Activated CD8-positive, alpha-beta memory T cell treated with anti-CD3 and anti-CD28 coated beads for 48 hours (primary cell): ENCODE results near the gene CASKIN1.

ENCODE experiments used
- DNase-seq, 3 experiments: peaks; one replicate each; pipeline ENCODE4 v3.0.0-alpha.2; 2020; ENCODE audit warnings: low read depth in 2 of 3, low spot score in 2 of 3

Gene CASKIN1

DNA sequence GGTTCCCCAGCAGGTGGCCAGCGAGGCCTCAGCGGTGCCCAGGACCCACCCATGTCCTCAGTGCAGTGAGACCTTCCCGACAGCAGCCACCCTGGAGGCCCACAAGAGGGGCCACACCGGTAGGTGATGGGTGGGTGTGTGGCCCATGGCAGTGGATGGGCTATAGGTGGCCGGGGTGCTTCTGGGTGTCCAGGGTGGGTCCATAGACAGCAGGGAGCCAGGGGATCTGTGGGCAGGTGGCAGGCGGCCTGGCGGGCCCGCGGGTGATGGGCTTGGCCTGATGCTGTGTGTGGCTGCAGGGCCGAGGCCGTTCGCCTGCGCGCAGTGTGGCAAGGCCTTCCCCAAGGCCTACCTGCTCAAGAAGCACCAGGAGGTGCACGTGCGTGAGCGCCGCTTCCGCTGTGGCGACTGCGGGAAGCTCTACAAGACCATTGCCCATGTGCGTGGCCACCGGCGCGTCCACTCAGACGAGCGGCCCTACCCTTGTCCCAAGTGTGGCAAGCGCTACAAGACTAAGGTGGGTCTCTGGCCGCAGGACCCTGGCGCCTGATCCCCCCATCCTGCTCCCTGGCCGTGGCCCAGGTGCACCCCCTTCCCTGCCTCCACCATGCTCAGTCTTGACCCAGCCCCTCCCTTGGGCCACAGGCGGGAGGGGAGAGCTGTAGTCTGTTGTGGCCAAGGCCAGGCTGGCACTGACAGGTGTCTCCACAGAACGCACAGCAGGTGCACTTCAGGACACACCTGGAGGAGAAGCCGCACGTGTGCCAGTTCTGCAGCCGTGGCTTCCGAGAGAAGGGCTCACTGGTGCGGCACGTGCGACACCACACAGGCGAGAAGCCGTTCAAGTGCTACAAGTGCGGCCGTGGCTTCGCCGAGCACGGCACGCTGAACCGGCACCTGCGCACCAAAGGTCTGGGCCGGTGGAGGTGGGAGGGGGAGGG lies 37.7 kb upstream of the CASKIN1 start:
- DNase-seq, result no peak

DNA sequence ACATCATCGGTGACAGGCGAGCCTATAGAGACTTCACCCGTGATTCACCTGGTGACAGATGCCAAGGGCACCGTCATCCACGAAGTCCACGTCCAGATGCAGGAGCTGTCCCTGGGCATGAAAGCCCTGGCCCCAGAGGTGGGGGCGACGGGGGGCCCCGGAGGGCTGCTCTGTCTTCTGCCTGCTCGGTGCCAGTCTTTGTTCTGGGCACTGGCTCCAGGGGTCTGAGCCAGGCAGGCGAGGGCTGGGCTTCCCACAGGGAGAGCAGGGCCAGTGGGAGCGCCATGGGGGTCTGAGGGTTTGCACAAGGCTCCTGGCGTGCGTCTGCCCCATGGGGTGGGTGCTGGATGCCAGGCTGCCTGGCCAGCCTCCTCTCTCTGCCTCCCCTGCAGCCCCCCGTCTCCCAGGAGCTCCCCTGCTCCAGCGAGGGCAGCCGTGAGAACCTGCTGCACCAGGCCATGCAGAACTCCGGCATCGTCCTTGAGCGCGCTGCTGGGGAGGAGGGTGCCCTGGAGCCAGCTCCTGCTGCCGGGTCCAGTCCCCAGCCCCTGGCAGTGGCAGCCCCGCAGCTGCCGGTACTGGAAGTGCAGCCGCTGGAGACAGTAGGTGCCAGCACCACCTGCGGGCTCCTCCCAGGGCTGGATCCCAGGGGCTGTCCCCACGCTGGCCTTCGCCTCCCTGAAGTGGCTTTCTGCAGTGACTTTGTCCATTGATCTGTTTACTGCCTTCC lies 36.8 kb upstream of the CASKIN1 start:
- DNase-seq, result no peak

DNA sequence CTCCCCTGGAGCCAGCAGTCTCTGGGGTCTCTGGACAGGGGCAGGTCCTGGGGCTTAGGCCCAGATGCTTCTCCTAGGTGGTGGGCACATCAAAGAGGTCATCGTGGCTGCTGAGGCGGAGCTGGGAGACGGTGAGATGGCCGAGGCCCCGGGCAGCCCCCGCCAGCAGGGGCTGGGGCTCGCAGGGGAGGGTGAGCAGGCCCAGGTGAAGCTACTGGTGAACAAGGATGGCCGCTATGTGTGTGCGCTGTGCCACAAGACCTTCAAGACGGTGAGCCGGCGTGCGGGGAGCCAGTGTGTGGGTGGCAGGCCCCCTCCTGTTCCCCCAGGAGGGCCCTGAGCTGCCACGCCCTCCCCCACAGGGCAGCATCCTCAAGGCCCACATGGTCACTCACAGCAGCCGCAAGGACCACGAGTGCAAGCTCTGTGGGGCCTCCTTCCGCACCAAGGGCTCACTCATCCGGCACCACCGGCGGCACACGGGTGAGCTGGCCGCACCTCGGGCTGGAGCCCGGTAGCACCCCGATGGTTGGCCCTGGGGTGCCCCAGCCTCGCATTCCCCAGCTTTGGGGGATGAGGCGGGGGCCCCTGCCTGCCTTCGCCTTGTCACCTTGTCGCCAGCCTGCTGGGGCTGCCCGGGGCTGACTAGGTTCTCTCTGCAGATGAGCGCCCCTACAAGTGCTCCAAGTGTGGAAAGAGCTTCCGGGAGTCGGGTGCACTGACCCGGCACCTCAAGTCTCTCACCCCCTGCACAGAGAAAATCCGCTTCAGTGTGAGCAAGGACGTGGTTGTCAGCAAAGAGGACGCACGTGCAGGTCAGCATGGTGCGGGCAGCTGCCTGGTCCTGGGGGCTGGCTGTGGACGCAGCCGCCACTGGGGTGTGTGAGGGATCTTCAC lies 35.9 kb upstream of the CASKIN1 start:
- no peak for DNase-seq

DNA sequence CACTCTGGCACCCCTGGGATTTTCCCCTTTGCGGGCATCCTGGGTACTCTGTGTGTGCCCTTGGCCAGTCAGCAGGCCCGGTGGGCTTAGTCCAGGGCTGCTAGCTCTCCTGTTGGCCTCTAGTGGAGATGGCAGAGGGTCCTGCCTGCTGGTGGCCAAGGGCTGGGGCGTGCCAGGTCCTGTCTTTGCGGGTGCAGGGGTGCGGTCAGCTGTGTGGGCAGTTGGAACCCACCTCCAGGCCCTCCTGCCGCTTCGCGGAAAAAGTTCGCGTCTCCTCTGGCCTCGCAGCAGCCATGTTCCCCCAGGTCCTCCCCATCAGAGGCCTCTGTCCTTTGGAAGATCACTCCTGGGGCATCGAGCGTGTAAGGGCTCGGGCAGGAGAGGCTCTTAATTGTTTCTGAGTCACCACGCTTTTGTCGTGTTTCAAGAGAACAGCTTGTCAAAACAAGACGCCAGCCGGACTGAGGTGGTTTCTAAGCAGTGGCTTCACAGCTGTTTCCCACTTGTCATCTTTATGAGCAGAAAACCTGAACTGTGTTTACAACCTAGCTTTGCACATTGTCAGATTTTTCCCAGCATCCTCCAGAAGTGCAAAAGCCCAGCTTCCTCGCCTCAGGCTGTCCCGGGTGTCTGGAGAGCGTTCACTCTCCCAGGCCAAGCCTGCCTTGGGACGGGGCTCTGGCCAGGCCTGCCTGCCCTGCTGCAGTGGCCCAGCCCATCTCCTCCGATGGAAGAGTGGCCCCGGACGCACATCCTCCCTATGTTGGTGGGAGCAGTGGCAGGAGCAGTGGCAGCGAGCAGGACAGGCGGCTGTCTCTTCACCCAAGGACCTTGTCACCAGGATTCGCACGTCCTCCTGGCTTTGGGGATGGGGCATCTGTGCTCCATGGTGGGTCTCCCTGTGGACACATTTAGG lies 34.9 kb upstream of the CASKIN1 start:
- no peak for DNase-seq

DNA sequence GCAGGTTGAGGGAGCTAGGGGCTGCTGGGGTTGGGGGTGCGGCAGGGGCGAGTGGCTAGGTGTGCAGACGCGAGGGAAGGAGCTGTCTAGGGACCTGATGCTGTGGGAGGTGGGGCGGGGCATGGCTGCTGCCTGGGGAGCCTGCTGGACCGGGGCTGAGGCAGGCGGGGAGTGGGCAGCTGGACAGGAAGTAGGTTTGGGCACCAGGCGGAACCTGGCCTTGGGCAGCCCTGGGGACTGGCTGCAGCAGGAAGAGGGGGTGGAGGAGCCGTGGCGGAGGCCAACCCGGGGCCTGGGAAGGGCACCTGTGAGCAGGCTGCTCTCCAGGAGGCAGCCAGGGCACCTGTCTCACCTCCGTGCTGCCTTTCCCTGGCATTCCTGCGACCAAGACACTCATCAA lies 34.0 kb upstream of the CASKIN1 start:
- DNase-seq, result no peak

DNA sequence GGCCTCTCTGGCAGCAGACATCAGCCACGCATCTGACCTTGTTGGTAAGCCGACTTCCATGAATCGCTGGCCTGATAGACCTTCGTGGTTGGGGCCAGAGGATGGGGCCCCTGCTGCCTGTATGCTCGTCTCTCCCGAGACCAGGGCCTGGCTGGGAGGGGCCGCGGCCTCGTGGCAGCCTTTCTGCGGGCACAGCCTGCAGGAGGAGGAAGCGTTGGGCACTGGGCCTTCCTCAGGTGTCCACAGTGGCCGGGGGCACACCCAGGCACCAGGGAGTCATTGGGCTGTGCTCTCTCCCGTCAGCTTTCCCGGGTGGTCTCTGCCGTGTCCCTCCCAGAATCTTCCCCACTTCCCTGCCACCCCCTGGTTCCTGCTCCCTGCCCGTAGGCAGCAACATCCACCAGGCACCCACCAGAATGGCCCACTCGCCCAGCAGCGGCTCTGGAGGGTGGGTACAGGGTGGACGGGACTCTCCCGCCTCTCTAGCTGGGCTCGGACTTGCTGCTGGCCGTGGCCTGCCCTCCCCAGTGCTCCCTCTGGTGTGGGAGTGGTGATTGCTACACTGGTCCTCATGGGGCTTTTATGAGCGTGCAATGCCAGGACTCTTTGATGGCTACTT lies 33.3 kb upstream of the CASKIN1 start:
- DNase-seq, result no peak

DNA sequence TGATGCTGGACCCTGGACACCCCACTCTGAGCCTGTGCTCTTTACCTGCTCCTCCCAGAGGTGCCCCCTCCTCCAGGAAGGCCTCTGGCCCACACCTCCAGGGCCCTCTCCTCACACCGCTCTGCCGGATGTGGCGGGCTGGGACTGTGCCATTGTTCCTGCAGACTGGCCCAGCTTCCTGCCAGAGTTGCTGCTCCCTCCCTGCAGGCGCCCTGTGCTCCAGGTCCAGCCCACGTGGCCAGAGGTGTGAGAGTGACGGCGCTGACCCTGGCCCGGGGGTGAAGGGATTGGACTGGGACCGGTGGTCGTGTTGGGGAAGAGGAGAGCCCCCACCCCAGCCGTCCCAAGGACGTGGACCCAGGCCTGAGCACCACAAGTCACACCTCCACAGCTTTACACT lies 32.7 kb upstream of the CASKIN1 start:
- DNase-seq, result no peak

DNA sequence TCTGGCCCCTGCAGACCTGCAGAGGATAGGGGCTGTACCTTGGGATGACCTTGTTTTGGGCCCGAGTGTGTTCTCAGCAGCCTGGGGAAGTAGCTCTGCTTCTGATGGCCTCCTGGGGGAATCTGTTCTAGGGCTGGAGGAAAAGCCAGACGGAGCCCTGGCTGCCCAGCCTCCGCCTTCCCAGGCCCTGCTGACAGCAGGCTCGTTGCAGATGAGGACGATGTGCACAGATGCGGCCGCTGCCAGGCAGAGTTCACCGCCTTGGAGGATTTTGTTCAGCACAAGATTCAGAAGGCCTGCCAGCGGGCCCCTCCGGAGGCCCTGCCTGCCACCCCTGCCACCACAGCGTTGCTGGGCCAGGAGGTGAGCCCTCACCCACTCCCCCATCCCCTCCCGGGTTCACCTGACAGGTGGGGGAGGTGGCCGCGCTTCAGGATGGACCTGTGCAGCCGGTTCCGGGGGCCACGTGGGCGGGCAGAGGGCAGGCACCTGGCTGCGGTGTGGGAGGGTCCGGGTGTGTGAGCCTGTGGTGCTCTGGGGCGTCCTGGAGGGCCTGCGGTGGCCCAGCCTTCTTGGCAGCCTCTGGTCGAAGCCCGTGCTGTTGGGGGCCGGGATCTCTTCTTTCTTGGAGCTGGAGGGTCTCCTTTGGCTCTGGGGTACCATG lies 31.9 kb upstream of the CASKIN1 start:
- no peak for DNase-seq

DNA sequence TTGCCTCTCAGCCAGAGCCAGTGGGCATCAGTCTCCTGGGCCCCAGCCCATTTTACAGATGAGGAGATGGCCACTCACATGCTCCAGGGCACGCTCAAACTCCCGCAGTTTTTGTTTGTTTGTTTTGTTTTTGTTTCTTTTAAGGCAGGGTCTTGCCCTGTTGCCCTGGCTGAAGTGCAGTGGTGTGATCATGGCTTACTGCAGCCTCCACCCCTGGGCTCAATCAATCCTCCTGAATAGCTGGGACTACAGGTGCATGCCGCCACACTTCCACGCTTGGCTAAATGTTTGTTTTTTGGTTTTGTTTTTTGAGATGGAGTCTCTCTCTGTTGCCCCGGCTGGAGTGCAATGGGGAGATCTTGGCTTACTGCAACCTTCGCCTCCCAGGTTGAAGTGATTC lies 30.5 kb upstream of the CASKIN1 start:
- DNase-seq, result no peak

DNA sequence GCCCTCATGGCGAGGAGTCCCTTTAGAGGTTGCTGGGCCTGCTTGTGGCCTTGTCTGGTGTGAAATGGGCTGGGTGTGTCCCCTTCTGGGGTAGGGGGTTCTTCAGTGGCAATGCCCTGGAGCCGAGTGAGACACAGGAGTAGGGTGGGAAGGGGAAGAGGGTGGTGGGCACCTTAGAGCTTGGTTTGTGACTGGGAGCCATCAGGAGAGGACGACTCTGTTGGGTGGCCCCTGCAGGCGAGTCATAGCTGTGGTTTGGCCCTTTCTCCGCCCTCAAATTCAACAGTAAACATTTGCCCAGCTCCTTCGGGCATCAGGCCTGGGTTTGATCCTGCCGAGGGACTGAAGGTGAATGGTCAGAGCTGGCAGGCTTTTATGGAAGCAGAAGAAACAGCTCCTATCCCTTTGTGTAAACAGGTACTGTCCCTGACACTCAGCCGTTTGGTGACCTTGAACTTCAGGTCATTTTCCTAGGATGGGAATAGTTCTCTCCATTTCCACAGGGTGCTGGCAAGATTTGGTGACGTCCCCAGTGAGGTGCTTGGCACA lies 29.9 kb upstream of the CASKIN1 start:
- DNase-seq, result no peak

DNA sequence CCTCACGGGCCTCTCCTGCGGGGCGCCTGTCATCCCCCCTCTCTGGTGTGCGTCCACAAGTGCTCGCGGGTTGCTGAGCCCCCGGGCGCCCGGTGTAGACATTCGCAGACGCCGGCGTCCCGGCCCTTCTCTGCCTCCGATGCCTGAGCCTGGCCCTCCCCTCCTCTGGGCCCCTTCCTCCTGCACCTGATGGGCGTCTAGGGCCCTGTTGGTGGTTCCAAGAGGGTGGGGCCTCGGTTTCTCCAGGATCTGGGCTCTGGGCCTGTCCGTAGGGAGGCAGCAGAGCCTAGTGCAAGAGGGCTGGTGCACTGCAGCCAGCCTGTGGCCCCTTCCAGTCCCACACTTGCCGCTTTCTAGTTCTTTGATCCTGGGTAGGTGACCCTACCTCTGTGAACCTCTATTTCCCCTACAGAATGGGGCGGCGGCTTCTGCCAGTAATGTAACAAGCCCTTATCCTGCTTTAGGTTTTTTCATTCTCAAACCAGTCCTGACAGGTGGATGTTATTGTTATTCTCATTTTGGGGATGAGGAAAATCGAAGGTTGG lies 27.6 kb upstream of the CASKIN1 start:
- DNase-seq, result no peak

DNA sequence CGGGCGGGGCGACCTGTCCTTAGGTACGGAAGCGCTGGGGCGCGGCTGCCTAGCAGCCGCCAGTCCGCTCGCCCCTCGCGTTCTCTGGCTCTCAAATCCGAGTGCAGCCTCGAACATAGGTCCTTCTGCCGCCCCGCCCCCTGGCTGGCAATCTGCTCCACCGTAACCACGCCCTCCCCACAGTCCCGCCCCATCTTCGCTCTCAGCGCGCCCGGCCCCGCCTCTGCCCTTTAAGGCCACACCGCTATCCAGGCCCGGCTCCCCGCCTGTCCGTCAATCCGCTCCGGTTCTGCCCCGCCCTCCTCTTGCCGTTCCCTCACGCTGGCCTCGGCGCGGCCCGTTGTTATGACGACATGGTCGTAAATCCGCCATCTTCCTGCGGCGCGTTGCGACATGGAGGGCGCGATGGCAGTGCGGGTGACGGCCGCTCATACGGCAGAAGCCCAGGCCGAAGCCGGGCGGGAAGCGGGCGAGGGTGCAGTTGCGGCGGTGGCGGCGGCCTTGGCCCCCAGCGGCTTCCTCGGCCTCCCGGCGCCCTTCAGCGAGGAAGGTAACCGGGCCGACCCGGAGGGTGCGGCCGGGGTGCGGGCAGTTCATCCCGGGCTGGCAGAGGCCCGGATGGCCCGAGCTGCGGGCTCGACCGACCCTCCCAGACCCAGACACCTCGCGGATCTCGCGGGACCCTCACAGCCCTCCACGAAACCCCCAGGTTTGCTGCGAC lies 27.0 kb upstream of the CASKIN1 start, which contains the start of gene E4F1:
Gene E4F1 (plus strand): TSS at position 371 of the 721 bp plus-strand sequence. CDS start 23 bp downstream, at position 394.
- peak; percentile 97 to 99 (median 98) for DNase-seq

DNA sequence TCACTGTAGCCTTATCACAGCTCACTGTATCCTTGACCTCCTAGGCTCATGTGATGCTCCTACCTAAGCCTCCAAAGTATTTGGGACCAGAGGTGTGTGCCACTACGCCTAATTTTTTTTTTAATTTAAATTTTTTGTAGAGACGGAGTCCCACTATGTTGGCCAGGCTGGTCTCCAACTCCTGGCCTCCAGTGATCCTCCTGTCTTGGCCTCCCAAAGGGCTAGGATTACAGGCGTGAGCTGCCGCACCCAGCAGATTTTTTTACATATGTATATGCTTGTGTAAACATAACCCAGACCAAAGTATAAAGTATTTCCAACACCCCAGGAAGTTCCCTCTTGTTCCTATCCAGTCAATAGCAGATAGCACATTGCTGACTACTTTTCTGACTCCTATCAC lies 19.9 kb upstream of the CASKIN1 start:
- no peak for DNase-seq

DNA sequence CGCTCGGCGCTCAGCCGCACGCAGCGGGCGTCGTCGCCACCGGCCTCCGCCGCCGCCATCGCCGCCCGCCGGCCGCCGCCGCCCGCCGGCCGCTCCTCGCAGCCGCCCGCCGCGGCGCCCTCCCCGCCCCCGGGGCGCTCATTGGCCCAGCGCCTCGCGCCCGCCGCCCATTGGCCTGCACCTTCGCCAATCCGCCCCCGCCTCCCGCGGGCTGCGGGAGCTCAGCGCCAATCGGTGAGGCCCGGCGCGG lies 18.2 kb upstream of the CASKIN1 start, which contains the start of gene PGP:
Gene PGP (minus strand): TSS at position 122 of the 250 bp plus-strand sequence. CDS start 63 bp downstream, at position 59.
- no peak for DNase-seq

DNA sequence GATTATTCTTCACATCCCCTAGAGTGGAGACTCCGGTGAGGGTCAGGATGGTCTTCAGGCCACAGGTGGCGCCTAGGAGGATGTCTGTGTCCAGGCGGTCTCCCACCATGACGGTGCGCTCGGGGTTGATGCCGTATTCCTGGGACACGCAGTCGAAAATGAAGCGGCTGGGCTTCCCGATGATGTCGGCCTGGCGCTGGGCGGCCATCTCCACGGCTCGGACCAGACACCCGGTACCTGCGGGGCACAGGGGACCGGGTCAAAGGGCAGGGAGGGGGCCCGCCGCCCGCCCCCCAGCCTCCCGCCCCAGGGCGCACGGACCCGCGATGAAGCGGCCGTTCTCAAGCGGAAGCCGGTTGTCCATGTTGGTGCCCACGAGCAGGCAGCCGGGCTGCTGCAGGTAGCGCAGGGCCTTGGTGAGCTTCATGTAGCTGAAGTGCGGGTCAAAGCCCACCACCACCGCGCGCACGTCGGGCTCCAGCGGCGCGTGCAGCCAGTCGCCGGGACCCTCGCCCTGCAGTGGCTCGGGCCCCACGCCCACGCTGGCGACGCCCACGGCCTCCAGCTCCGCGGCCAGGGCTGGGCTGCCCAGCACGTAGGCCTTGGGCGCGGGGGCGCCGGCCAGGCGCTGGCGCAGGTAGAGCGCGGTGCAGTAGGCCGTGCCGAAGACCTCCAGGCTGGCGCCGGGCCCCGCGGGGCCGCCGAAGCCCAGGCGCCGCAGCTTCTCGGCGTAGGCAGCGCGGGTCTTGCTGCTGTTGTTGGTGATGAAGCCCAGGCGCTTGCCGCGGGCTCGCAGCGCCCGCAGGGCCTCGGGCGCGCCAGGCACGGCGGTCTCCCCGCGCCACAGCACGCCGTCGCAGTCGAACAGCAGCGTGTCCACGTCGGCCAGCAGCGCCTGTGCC lies 17.7 kb upstream of the CASKIN1 start:
- DNase-seq, result no peak

DNA sequence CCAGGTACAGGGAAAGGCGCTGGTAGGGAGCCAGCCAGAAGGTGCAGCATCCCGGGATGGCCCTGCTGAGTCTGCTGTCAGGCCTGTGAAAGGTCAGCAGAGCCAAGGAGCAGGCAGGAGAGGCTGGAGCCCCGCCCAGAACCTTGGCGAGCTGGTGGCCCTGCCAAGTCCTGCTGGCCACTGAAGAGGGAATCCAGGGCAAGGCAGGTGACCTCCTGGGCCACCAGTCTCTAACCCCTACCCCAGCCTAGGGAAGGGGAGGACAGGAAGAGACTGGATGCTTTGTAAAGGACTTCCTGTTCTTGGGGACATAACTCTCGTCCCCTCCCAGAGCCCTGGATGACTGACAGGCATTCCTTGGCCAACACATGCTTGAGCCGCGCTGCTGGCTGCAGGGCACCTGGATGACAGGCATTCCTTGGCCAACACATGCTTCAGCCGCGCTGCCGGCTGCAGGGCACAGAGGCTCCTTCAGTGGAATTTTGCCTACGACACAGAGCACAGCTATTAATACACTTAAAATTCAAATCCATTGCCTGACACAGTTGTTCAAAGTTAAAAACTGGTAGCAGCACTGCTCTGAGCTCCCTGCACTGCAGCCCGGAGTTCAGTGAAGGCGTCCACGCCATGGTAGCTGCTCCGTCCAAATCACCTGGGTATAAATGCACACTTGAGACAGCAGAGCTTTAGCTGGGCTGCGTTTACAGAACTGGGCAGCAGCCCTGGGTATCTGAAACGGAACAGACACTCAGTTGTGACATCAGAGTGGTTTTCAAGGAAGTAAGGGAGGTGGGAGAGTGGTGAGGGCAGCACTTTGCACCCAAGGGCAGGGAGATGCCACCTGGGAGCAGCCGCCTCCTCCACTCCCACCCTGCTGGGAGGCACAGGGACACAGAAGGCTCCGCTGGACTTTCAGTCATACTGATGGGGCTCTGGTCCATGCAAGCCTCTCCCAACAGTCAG lies 16.2 kb upstream of the CASKIN1 start:
- no peak for DNase-seq
